ENCODE results near the gene TNFSF15.

- TF ChIP-seq CTCF (IDR thresholded peaks at IDR 0.05): no peak
- TF ChIP-seq POLR2A (IDR thresholded peaks at IDR 0.05): no peak
Measured at GRCh38 chr9:114792396-114792795, 13.4 kb downstream of the TNFSF15 start.

Measured in uterus (tissue), 2 donors.